AG04450 (cell line): ENCODE measurements around the gene NLGN1. TPM values are rescaled to one million over a fixed set of nuclear protein-coding genes. Genes with fewer than 3 reads are reported as not detected.

Source experiments
- CTCF ChIA-PET: fragments of 300-600, 350-600 bp; formaldehyde crosslinking; extraction: SDS; loops from one replicate; lab custom pipeline; 2022; ENCODE audit warnings: antibody characterized with exemption, inconsistent platforms; lab: Charles Lee
- POLR2A ChIA-PET: fragments of 350-600 bp; formaldehyde crosslinking; extraction: SDS; loops from one replicate; lab custom pipeline; 2021; ENCODE audit warnings: antibody characterized with exemption, inconsistent platforms; lab: Yijun Ruan, JAX
- DNase-seq: peaks from one replicate; pipeline ENCODE4 v3.0.0-alpha.2; 2011; ENCODE audit warnings: low read depth, low spot score
- H3K27ac ChIP-seq: one replicate; pipeline ENCODE4 v1.5.1; 2012; ENCODE audit warnings: low read depth, low read length, control low read depth
- H3K27me3 ChIP-seq: one replicate; pipeline ENCODE4 v1.6.0; 2012; ENCODE audit warnings: low read length; ENCODE audit not compliant: control insufficient read depth, insufficient read depth
- H3K4me3 ChIP-seq: 2 replicates; pipeline ENCODE4 v1.5.1; 2011; ENCODE audit warnings: mild to moderate bottlenecking, low read depth, low read length, control low read depth
- H3K9me3 ChIP-seq: 2 replicates; pipeline ENCODE4 v1.5.1; 2012; ENCODE audit warnings: low read length; ENCODE audit not compliant: control insufficient read depth, insufficient read depth
- polyA plus RNA-seq: library from polyadenylated mRNA; depleted of rRNA; stranded (reverse); fragments of >200 nt; gene quantifications from 2 replicates; pipeline ENCODE4 v1.2.3, GENCODE V29; 2011
- TF ChIP-seq, protein P1 (sequence below): IDR thresholded peaks from 2 replicates; pipeline ENCODE4 v1.5.1; 2011; ENCODE audit warnings: low read depth, low read length, control low read depth, inconsistent platforms

Gene NLGN1
- polyA plus RNA-seq, 1 experiment = 1.7 TPM

- TF ChIP-seq, protein P1, sequence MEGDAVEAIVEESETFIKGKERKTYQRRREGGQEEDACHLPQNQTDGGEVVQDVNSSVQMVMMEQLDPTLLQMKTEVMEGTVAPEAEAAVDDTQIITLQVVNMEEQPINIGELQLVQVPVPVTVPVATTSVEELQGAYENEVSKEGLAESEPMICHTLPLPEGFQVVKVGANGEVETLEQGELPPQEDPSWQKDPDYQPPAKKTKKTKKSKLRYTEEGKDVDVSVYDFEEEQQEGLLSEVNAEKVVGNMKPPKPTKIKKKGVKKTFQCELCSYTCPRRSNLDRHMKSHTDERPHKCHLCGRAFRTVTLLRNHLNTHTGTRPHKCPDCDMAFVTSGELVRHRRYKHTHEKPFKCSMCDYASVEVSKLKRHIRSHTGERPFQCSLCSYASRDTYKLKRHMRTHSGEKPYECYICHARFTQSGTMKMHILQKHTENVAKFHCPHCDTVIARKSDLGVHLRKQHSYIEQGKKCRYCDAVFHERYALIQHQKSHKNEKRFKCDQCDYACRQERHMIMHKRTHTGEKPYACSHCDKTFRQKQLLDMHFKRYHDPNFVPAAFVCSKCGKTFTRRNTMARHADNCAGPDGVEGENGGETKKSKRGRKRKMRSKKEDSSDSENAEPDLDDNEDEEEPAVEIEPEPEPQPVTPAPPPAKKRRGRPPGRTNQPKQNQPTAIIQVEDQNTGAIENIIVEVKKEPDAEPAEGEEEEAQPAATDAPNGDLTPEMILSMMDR = no peak
Observed at GRCh38 chr3:173814809-173815208, 417.3 kb downstream of the NLGN1 start.

DNA sequence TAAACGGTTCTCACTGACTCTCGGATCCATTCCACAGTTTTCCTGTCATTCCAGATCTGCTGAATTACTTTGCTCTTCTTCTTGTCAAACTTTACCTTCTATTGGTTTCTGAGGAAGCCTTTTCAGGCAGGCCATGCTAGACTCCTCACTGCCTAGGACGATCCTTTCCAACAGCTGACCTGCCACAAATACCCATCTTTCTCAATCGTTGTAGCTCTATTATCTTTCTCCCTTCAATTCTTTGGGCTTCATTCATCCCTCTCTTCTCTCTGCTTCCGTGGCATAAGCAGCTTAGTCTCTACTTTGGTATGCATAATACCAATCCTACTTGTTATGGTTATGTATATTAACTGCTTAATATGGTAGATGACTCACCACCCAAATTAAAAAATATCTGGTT is 421.8 kb downstream of the NLGN1 start:
- H3K9me3 ChIP-seq = no peaks in the 10 kb centered on the region; the same call in 1 of the 2 replicates
- no peak overlapping the region for H3K27ac ChIP-seq
- ChIA-PET CTCF (no interaction called here), POLR2A (no interaction called here)
- DNase-seq = no peak
- no peaks in the 10 kb centered on the region for H3K27me3 ChIP-seq
- H3K4me3 ChIP-seq = no peak overlapping the region
- TF ChIP-seq, protein P1 = no peak

More at GRCh38 chr3:173814809-173815208, 417.3 kb downstream of the NLGN1 start:
- H3K27me3 ChIP-seq = no peaks in the 10 kb centered on the region
- DNase-seq = no peak
- ChIA-PET CTCF (no interaction called here), POLR2A (no interaction called here)
- no peaks in the 10 kb centered on the region; the same call in 1 of the 2 replicates for H3K9me3 ChIP-seq
- H3K27ac ChIP-seq = no peak overlapping the region
- H3K4me3 ChIP-seq = no peak overlapping the region

DNA sequence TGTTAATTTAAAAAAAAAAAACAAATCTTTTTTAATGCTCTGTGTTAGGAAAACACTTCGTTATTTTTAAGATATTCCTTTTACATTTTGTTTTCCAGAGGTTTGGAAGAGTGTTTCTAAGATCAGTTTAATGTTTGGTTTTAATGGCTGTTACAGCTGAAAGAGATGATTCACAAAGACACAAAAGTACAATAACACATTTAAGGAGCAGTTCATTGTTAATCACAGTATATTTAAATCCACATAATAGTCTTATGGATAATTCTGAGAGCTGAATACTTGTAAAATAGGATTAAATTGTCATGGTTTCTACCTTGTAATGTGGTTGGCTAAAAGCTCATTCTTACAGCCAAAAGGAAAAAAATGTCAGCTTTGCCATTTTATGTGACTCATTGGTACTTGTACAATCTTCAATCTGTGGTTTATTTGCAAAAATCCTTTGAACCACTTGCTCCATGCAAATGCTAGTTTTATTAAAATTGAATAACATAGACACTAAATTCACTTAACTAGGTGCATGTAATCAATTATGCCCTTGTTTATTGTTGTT is 426.4 kb downstream of the NLGN1 start:
- POLR2A ChIA-PET = no interaction called here
- H3K9me3 ChIP-seq = no peaks in the 10 kb centered on the region; the same call in 1 of the 2 replicates
- DNase-seq = no peak
- CTCF ChIA-PET = no interaction called here
- H3K4me3 ChIP-seq = no peak overlapping the region
- TF ChIP-seq, protein P1 = no peak
- no peaks in the 10 kb centered on the region for H3K27me3 ChIP-seq
- H3K27ac ChIP-seq = no peak overlapping the region

GRCh38 chr3:173825730-173826129 is 428.2 kb downstream of the NLGN1 start:
- Histone ChIP-seq H3K4me3 (no peak overlapping the region), H3K27me3 (no peaks in the 10 kb centered on the region), H3K9me3 (no peaks in the 10 kb centered on the region), H3K27ac (no peak overlapping the region)
- ChIA-PET CTCF (no interaction called here), POLR2A (no interaction called here)
- TF ChIP-seq, protein P1 = no peak
- DNase-seq = no peak

- H3K9me3 ChIP-seq = no peaks in the 10 kb centered on the region
- no peaks in the 10 kb centered on the region for H3K27me3 ChIP-seq
- no peak overlapping the region for H3K4me3 ChIP-seq
- CTCF ChIA-PET = no interaction called here
- POLR2A ChIA-PET = no interaction called here
- no peak for DNase-seq
- TF ChIP-seq, protein P1 = no peak
- no peak overlapping the region for H3K27ac ChIP-seq
Observed at GRCh38 chr3:173826416-173826815, 428.9 kb downstream of the NLGN1 start.
